Neural crest cell (in vitro differentiated cells): ENCODE data around the gene CD302. TPM values are rescaled to one million over a fixed set of nuclear protein-coding genes. Genes with fewer than 3 reads are reported as not detected.

ENCODE experiments used
- DNase-seq: peaks from one replicate; pipeline ENCODE4 v3.0.0; 2021; ENCODE audit warnings: low read depth, mixed read lengths, low spot score
- H3K27ac Mint-ChIP-seq: one replicate; pipeline ENCODE4 v1.8.0; 2021; ENCODE audit warnings: mild to moderate bottlenecking, mixed read lengths; ENCODE audit not compliant: unreplicated experiment
- H3K27me3 Mint-ChIP-seq: 2 replicates; pipeline ENCODE4 v1.8.0; 2021; ENCODE audit warnings: low read depth, mild to moderate bottlenecking, mixed read lengths
- H3K36me3 Mint-ChIP-seq: 2 replicates; pipeline ENCODE4 v1.8.0; 2021; ENCODE audit warnings: low read depth, mild to moderate bottlenecking, mixed read lengths
- H3K4me1 Mint-ChIP-seq: 2 replicates; pipeline ENCODE4 v1.8.0; 2021; ENCODE audit warnings: mixed read lengths
- H3K4me3 Mint-ChIP-seq: one replicate; pipeline ENCODE4 v1.8.0; 2021; ENCODE audit warnings: mild to moderate bottlenecking, mixed read lengths
- H3K9me3 Mint-ChIP-seq: 2 replicates; pipeline ENCODE4 v1.8.0; 2021; ENCODE audit warnings: mixed read lengths
- total RNA-seq: library from RNA; stranded (reverse); gene quantifications from 2 replicates; pipeline ENCODE4 v1.2.1, GENCODE V29; 2021
- TF ChIP-seq, protein P1 (sequence below): fragments of 200-600 bp; sonication (generic); conservative IDR thresholded peaks from 2 replicates; pipeline ENCODE4 v1.5.0; 2021; ENCODE audit warnings: antibody characterized with exemption, mild to moderate bottlenecking

The CD302 gene
- total RNA-seq, 1 donor from 2014 or later: 1.0 TPM

DNA sequence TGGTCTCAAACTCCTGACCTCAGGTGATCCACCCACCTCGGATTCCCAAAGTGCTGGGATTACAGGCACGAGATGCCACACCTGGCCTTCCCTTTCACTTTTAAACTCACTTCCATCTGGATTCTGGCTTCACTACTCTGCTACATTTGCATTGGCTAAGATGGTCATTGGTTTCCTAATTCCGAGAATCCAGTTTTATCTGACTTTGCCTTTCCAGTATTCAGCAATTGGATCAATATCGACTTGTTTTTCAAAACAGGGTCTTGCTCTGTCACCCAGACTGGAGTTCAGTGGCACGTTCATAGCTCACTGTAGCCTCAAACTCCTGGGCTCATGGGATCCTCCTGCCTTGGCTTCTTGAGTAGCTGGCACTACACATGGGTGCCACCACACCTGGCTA, 4.7 kb upstream of the CD302 start:
- peaks cover 5% of the 10 kb centered on the region for H3K4me1 Mint-ChIP-seq
- no peak for DNase-seq
- no peak overlapping the region for H3K4me3 Mint-ChIP-seq
- H3K9me3 Mint-ChIP-seq: no peaks in the 10 kb centered on the region
- H3K27ac Mint-ChIP-seq: no peak overlapping the region
- no peaks in the 10 kb centered on the region for H3K36me3 Mint-ChIP-seq
- peaks cover 43% of the 10 kb centered on the region for H3K27me3 Mint-ChIP-seq
- TF ChIP-seq, protein P1, sequence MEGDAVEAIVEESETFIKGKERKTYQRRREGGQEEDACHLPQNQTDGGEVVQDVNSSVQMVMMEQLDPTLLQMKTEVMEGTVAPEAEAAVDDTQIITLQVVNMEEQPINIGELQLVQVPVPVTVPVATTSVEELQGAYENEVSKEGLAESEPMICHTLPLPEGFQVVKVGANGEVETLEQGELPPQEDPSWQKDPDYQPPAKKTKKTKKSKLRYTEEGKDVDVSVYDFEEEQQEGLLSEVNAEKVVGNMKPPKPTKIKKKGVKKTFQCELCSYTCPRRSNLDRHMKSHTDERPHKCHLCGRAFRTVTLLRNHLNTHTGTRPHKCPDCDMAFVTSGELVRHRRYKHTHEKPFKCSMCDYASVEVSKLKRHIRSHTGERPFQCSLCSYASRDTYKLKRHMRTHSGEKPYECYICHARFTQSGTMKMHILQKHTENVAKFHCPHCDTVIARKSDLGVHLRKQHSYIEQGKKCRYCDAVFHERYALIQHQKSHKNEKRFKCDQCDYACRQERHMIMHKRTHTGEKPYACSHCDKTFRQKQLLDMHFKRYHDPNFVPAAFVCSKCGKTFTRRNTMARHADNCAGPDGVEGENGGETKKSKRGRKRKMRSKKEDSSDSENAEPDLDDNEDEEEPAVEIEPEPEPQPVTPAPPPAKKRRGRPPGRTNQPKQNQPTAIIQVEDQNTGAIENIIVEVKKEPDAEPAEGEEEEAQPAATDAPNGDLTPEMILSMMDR: no peak

DNA sequence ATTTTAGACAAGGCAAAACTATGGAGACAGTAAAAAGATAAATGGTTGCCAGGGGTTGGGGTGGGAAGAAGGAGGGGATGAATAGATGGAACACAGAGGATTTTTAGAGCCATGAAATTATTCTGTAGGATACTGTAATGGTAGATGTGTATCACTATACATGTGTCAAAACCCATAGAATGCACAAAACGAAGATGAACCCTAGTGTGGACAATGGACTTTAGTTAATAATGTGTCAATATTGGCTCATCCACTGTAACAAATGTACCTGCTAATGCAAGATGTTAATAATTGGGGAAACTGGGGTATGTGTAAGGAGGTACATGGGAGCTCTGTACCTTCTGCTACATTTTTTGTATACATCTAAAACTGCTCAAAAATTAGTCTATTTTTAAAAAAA, 1.8 kb upstream of the CD302 start:
- H3K4me1 Mint-ChIP-seq: peaks cover 24% of the 10 kb centered on the region
- H3K4me3 Mint-ChIP-seq: peak overlapping the region; percentile 51

DNA sequence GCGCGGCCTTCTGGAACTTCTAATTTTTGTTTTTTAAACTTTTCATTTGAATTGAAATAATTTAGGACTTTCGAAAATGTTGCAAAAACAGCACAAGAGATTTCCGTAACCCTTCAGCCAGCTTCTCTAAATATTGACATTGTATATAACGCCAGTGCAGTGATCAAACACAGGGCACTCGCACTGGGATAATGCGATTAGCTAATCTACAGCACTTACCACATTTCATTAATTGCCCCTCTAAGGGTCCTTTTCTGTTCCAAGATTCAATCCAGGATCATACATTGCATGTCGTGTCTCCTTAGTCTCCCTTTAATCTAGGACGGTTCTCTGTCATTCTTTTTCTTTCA, 343 bp upstream of the CD302 start:
- TF ChIP-seq, protein P1: no peak
- H3K27ac Mint-ChIP-seq: no peak overlapping the region
- peaks cover 62% of the 10 kb centered on the region for H3K27me3 Mint-ChIP-seq

More for the DNA sequence above, 1.8 kb upstream of the CD302 start:
- Mint-ChIP-seq H3K36me3 (peaks cover 3% of the 10 kb centered on the region), H3K27ac (no peak overlapping the region), H3K9me3 (no peaks in the 10 kb centered on the region), H3K27me3 (peaks cover 62% of the 10 kb centered on the region)
- no peak for DNase-seq
- TF ChIP-seq, protein P1: no peak

DNA sequence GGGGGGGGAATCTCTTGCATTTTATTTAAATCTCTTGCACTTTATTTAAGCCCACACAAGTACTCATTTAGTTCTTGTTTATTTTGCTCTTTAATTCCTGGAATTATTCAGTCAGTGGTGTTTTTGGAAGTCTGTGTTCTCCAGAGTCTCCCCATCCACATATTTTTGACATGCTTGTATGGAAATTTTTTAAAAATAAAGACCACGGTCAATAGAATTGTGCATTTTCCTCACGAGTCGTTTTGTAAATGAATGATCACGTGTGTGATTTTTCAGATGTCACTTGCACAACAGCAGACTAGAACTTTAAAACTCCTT, 824 bp downstream of the CD302 start:
- H3K36me3 Mint-ChIP-seq: peaks cover 3% of the 10 kb centered on the region
- TF ChIP-seq, protein P1: no peak
- peaks cover 24% of the 10 kb centered on the region for H3K4me1 Mint-ChIP-seq
- H3K27me3 Mint-ChIP-seq: peaks cover 61% of the 10 kb centered on the region
- H3K4me3 Mint-ChIP-seq: peak overlapping the region; percentile 87
- no peaks in the 10 kb centered on the region for H3K9me3 Mint-ChIP-seq
- no peak overlapping the region for H3K27ac Mint-ChIP-seq
- no peak for DNase-seq

More for the DNA sequence above, 343 bp upstream of the CD302 start:
- H3K9me3 Mint-ChIP-seq: no peaks in the 10 kb centered on the region
- H3K36me3 Mint-ChIP-seq: peaks cover 3% of the 10 kb centered on the region
- DNase-seq: no peak
- peaks cover 24% of the 10 kb centered on the region for H3K4me1 Mint-ChIP-seq
- H3K4me3 Mint-ChIP-seq: peak overlapping the region; percentile 77

DNA sequence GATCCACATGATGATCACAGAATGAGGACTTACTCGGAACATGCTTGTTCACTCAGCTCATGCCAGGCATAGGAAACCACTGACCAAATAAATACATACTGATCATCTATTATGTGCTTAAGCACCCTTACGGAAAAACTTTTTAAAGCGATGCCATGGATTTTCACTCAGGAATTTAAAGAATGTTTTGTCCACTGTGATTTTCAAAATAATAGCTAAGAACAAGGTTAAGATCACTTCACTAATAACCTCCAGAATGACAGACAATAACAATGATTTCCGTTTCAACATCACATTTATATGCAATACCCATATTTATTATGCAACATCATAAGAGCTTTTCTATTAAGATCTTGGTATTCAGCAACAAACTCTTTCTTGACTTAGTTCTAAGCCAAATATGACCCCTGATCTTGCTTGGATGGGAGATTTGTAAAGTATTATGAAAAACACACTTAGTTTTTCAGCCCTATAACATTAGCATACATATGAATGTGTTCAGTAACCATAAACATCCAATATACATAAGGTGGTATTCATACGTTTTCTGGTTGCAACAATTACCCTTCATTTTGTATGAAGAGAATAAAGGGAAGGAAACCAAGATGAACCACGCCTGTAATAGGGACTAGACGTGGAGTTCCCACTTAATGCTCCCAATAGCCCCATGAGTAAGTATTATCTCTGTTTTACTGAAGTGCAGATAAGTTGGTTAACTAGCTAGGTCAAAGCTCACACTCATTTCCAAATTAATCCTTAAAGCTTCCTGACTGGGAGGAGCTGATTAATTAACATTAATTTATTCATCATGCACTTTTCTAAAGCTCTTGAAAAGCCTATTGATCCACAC, 1.9 kb downstream of the CD302 start:
- Mint-ChIP-seq H3K36me3 (peaks cover 3% of the 10 kb centered on the region), H3K27ac (no peak overlapping the region), H3K4me1 (peaks cover 24% of the 10 kb centered on the region), H3K4me3 (peak overlapping the region; percentile 39), H3K27me3 (peaks cover 53% of the 10 kb centered on the region), H3K9me3 (no peaks in the 10 kb centered on the region)
- TF ChIP-seq, protein P1: no peak
- no peak for DNase-seq
